Esophagus squamous epithelium (tissue), 4 donors: ENCODE data around the gene CFI.

Experiments used
- POLR2A ChIP-seq, 4 donors: fragments of 450-650 bp; IDR thresholded peaks; one replicate each; pipeline ENCODE4 v1.6.1; 2017; ENCODE audit warnings: antibody characterized with exemption in 4 of 4, mild to moderate bottlenecking in 4 of 4, moderate library complexity in 3 of 4
- TF ChIP-seq, protein P1 (sequence below), 6 experiments: fragments of 450-650 bp in 4 of 6; fragments of 200-600 bp in 2 of 6; sonication (generic) in 2 of 6; IDR thresholded peaks; one replicate each; pipeline ENCODE4 v1.5.1; 2016 to 2019; ENCODE audit warnings: antibody characterized with exemption in 6 of 6, mild to moderate bottlenecking in 4 of 6, moderate library complexity in 4 of 6

DNA sequence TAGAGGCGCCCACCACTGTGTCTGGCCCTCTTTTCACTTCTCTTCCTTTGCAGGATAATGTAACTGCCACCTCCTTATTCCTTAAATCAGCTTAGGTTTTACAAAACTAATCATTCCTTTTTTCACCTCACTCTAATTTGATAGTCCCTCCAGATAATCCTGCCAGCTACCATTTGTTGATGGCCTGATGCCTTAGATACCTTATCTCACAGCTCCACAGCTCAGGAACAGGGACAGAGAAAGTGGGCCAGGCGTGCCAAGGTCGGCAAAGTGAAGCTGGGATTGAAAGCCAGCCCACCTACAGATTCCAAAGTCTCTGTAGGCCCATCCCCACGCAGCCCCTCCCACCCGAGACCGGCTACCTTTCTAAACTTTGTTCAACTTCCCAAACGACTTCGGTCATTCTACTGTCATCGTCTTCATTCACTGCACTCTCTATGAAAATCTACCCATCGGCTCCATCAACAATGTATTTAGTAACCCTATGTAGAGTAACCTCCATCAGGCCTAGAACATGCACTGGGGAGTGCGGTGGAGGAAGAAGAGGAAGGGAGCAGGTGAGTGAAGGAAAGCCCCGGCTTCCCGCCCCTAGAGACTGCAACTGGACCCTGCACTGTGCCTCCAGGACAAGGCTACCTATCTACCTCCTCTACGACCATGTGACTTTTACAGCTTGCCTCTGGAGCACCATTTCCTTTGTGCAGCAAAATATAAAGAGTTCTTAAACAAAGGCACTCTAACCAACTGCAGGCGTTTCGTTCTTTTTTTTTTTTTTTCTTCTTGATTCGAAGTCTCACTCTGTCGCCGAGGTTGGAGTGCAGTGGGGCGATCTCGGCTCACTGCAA is 100.0 kb downstream of the CFI start:
- TF ChIP-seq, protein P1, sequence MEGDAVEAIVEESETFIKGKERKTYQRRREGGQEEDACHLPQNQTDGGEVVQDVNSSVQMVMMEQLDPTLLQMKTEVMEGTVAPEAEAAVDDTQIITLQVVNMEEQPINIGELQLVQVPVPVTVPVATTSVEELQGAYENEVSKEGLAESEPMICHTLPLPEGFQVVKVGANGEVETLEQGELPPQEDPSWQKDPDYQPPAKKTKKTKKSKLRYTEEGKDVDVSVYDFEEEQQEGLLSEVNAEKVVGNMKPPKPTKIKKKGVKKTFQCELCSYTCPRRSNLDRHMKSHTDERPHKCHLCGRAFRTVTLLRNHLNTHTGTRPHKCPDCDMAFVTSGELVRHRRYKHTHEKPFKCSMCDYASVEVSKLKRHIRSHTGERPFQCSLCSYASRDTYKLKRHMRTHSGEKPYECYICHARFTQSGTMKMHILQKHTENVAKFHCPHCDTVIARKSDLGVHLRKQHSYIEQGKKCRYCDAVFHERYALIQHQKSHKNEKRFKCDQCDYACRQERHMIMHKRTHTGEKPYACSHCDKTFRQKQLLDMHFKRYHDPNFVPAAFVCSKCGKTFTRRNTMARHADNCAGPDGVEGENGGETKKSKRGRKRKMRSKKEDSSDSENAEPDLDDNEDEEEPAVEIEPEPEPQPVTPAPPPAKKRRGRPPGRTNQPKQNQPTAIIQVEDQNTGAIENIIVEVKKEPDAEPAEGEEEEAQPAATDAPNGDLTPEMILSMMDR (IDR thresholded peaks at IDR 0.05), result no peak
- TF ChIP-seq POLR2A (IDR thresholded peaks at IDR 0.05), result no peak
